ENCODE data around the gene CCDC106.

The CCDC106 gene

GRCh38 chr19:55670280-55671053, 22.5 kb downstream of the CCDC106 start:
- no peak for TF ChIP-seq FOXK2 (IDR thresholded peaks at IDR 0.05)
- no peak for TF ChIP-seq ARNT (IDR thresholded peaks at IDR 0.05)
- no peak for TF ChIP-seq PKNOX1 (IDR thresholded peaks at IDR 0.05)
- no peak for TF ChIP-seq CTBP1 (IDR thresholded peaks at IDR 0.05; ENCODE audit: borderline replicate concordance)
- TF ChIP-seq ZNF384 (IDR thresholded peaks at IDR 0.05) = no peak
- no peak for TF ChIP-seq HDGF (IDR thresholded peaks at IDR 0.05; ENCODE audit: borderline replicate concordance)
- TF ChIP-seq NFRKB (IDR thresholded peaks at IDR 0.05) = no peak
- POLR2A ChIA-PET = interaction anchor here (1.0 to 1.3 kb wide), 2 partner anchors 11 to 13 kb away, joined by 3 to 5 read pairs; no protein-coding TSS in a partner anchor
- DNase-seq (ENCODE audit: extremely low spot score) = no peak
- CTCF ChIA-PET = interaction anchor here (1.3 to 2.0 kb wide), 5 partner anchors 10 to 71 kb away, joined by 3 to 10 read pairs (median 7); partner anchors contain the start of genes FIZ1 and U2AF2

- no peak for DNase-seq (ENCODE audit: extremely low spot score)
- TF ChIP-seq ARNT (IDR thresholded peaks at IDR 0.05) (no peak), SP1 (IDR thresholded peaks at IDR 0.05) (no peak), ZNF384 (IDR thresholded peaks at IDR 0.05) (no peak), PKNOX1 (IDR thresholded peaks at IDR 0.05) (no peak), BHLHE40 (IDR thresholded peaks at IDR 0.05; ENCODE audit: borderline replicate concordance) (no peak), LEF1 (IDR thresholded peaks at IDR 0.05; ENCODE audit: borderline replicate concordance) (no peak), CTBP1 (IDR thresholded peaks at IDR 0.05; ENCODE audit: borderline replicate concordance) (no peak), HDGF (IDR thresholded peaks at IDR 0.05; ENCODE audit: borderline replicate concordance) (no peak)
- ChIA-PET CTCF (interaction anchor here (0.9 to 2.0 kb wide), 6 partner anchors 10 to 72 kb away, joined by 3 to 10 read pairs (median 6); partner anchors contain the start of genes FIZ1 and U2AF2), POLR2A (interaction anchor here (0.9 to 1.3 kb wide), 3 partner anchors 14 to 24 kb away, joined by 4 to 8 read pairs (median 5); partner anchors contain the start of gene U2AF2)
Measured at GRCh38 chr19:55671054-55671378, 23.0 kb downstream of the CCDC106 start.

GRCh38 chr19:55672418-55672817, 24.4 kb downstream of the CCDC106 start:
- ChIA-PET CTCF (interaction anchor here (0.6 to 2.0 kb wide), 3 partner anchors 18 to 66 kb away, joined by 4 to 10 read pairs (median 5); partner anchors contain the start of gene U2AF2), POLR2A (no interaction called here)
- no peak for DNase-seq (ENCODE audit: extremely low spot score)
- no peak for TF ChIP-seq FOXM1 (IDR thresholded peaks at IDR 0.05; ENCODE audit: borderline replicate concordance)
- no peak for TF ChIP-seq ELF4 (IDR thresholded peaks at IDR 0.05)
- TF ChIP-seq NFRKB (IDR thresholded peaks at IDR 0.05) = no peak
- TF ChIP-seq TARDBP (IDR thresholded peaks at IDR 0.05) = no peak
- no peak for TF ChIP-seq FOXK2 (IDR thresholded peaks at IDR 0.05)
- no peak for TF ChIP-seq CTBP1 (IDR thresholded peaks at IDR 0.05; ENCODE audit: borderline replicate concordance)
- no peak for TF ChIP-seq FOXA1 (IDR thresholded peaks at IDR 0.05)
- no peak for TF ChIP-seq SUZ12 (IDR thresholded peaks at IDR 0.05)
- no peak for TF ChIP-seq ARNT (IDR thresholded peaks at IDR 0.05)

GRCh38 chr19:55673465-55673864, 25.5 kb downstream of the CCDC106 start:
- TF ChIP-seq CTBP1 (IDR thresholded peaks at IDR 0.05; ENCODE audit: borderline replicate concordance) (no peak), L3MBTL2 (conservative IDR thresholded peaks at IDR 0.05) (peak; percentile 40; the same call in 1 of the 2 replicates), BHLHE40 (IDR thresholded peaks at IDR 0.05; ENCODE audit: borderline replicate concordance) (no peak)
- no peak for DNase-seq (ENCODE audit: extremely low spot score)
- CTCF ChIA-PET = no interaction called here
- POLR2A ChIA-PET = interaction anchor here (0.7 to 1.1 kb wide), 2 partner anchors 19 to 21 kb away, joined by 3 to 7 read pairs; partner anchors contain the start of gene U2AF2

GRCh38 chr19:55673889-55674288, 25.9 kb downstream of the CCDC106 start:
- ChIA-PET CTCF (no interaction called here), POLR2A (interaction anchor here (0.7 to 1.1 kb wide), 3 partner anchors 18 to 21 kb away, joined by 3 to 7 read pairs (median 4); partner anchors contain the start of gene U2AF2)
- DNase-seq (ENCODE audit: extremely low spot score) = no peak
- TF ChIP-seq FOXK2 (IDR thresholded peaks at IDR 0.05) (no peak), SP1 (IDR thresholded peaks at IDR 0.05) (no peak), FOXA1 (IDR thresholded peaks at IDR 0.05) (no peak), SUZ12 (IDR thresholded peaks at IDR 0.05) (no peak), ELF4 (IDR thresholded peaks at IDR 0.05) (no peak)

- DNase-seq (ENCODE audit: extremely low spot score) = no peak
- ChIA-PET CTCF (no interaction called here), POLR2A (interaction anchor here (0.7 kb wide), 1 partner anchor 18 kb away, joined by 4 read pairs; no protein-coding TSS in a partner anchor)
- TF ChIP-seq PKNOX1 (IDR thresholded peaks at IDR 0.05) = no peak
Measured at GRCh38 chr19:55674459-55674840, 26.4 kb downstream of the CCDC106 start.

Measured in HEK293T (cell line).